COLO829 (cell line): ENCODE data around the gene GLYR1.
"Not testable (repeated sequence)": the region's sequence is repeated elsewhere in the genome, so short reads cannot be mapped to it uniquely, and the experiment has no call there.

Source experiments
- DNase-seq: peaks from one replicate; pipeline ENCODE4 v3.0.0; 2012; ENCODE audit warnings: low spot score

The GLYR1 gene

GRCh38 chr16:4846901-4847773 is at the start of gene GLYR1, which contains the start of gene UBN1:
Gene GLYR1 (minus strand): TSS chr16:4847288. CDS start chr16:4847265, 23 bp downstream.
Gene UBN1 (plus strand): TSS chr16:4847481. CDS start chr16:4852918, 5,437 bp downstream.
- DNase-seq: peak; percentile 89

- not testable (repeated sequence) for DNase-seq
Observed at GRCh38 chr16:4896761-4897160, 49.7 kb upstream of the GLYR1 start.

GRCh38 chr16:4895366-4895765 is 48.3 kb upstream of the GLYR1 start:
- no peak for DNase-seq

- DNase-seq: no peak
Observed at GRCh38 chr16:4894276-4895150, 47.4 kb upstream of the GLYR1 start.

- no peak for DNase-seq
Observed at GRCh38 chr16:4893103-4893862, 46.2 kb upstream of the GLYR1 start.

- no peak for DNase-seq
Observed at GRCh38 chr16:4892361-4893102, 45.4 kb upstream of the GLYR1 start.

- DNase-seq: no peak
Observed at GRCh38 chr16:4891886-4892216, 44.8 kb upstream of the GLYR1 start.

GRCh38 chr16:4891097-4891885 is 44.2 kb upstream of the GLYR1 start:
- no peak for DNase-seq

- DNase-seq: no peak
Observed at GRCh38 chr16:4890686-4891085, 43.6 kb upstream of the GLYR1 start.

- DNase-seq: no peak
Observed at GRCh38 chr16:4890026-4890425, 42.9 kb upstream of the GLYR1 start.

- no peak for DNase-seq
Observed at GRCh38 chr16:4888428-4889135, 41.5 kb upstream of the GLYR1 start.

GRCh38 chr16:4886151-4886550 is 39.1 kb upstream of the GLYR1 start:
- no peak for DNase-seq

- DNase-seq: no peak
Observed at GRCh38 chr16:4884972-4885874, 38.1 kb upstream of the GLYR1 start.

GRCh38 chr16:4884209-4884608 is 37.1 kb upstream of the GLYR1 start:
- no peak for DNase-seq

GRCh38 chr16:4883501-4883900 is 36.4 kb upstream of the GLYR1 start:
- DNase-seq: no peak

GRCh38 chr16:4882633-4883285 is 35.7 kb upstream of the GLYR1 start:
- no peak for DNase-seq

- DNase-seq: no peak
Observed at GRCh38 chr16:4882000-4882632, 35.0 kb upstream of the GLYR1 start.

GRCh38 chr16:4880006-4880580 is 33.0 kb upstream of the GLYR1 start:
- no peak for DNase-seq
